ENCODE measurements around the gene ZNF407. TPM values are rescaled to one million over a fixed set of nuclear protein-coding genes. Genes with fewer than 3 reads are reported as not detected.

The ZNF407 gene
- total and polyA plus RNA-seq, 2 donors, result 5.1 to 9.7 TPM

GRCh38 chr18:75031717-75032317 lies 434.1 kb downstream of the ZNF407 start:
- DNase-seq (ENCODE audit: low read depth in 6 of 9, low spot score in 9 of 9), result no peak
- 97% methylated on average over 11 of the region's 11 CpGs for WGBS
- H3K27me3 ChIP-seq (ENCODE audit: control insufficient read depth in 2 of 2, insufficient read depth in 1 of 2, low read length in 1 of 2), result no peaks in the 10 kb centered on the region
- H3K4me3 ChIP-seq (ENCODE audit: low read length in 2 of 2), result no peak overlapping the region
- H3K36me3 ChIP-seq (ENCODE audit: control insufficient read depth in 2 of 2, insufficient read depth in 2 of 2, low read length in 1 of 2), result no peaks in the 10 kb centered on the region
- peaks cover 0 to 4% of the 10 kb centered on the region in 2 donors for H3K9me3 ChIP-seq (ENCODE audit: control insufficient read depth in 2 of 2, insufficient read depth in 1 of 2, low read length in 1 of 2)
- H3K27ac ChIP-seq (ENCODE audit: low read depth in 1 of 2, low read length in 1 of 2), result no peak overlapping the region
- H3K4me1 ChIP-seq (ENCODE audit: control insufficient read depth in 2 of 2, insufficient read depth in 2 of 2, low read length in 2 of 2), result peaks cover 7 to 13% of the 10 kb centered on the region in 2 donors

DNA sequence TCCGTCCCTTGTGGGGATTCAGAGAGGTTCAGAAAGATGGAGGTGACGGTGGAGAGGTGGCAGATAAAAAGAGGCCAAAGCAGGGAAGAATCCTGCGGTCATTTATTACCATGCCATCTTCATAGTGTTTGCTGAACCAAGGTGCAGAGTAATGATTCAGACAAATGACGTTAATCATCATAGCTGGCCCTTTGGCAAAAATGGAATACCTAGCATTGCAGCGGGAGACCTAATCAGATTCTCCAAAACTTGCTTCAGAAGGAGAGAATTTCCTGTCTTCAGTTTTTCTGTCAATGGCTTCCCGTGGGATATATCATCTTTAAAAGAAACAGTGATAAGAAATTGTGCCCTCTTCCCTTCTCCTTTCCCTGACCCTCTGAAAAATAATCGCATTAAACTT lies 435.8 kb downstream of the ZNF407 start:
- H3K9me3 ChIP-seq (ENCODE audit: control insufficient read depth in 2 of 2, insufficient read depth in 1 of 2, low read length in 1 of 2), result peaks cover 0 to 4% of the 10 kb centered on the region in 2 donors
- DNase-seq (ENCODE audit: low read depth in 6 of 9, low spot score in 9 of 9), result no peak
- 98% methylated on average over 7 of the region's 7 CpGs for WGBS
- no peaks in the 10 kb centered on the region for H3K27me3 ChIP-seq (ENCODE audit: control insufficient read depth in 2 of 2, insufficient read depth in 1 of 2, low read length in 1 of 2)
- H3K4me3 ChIP-seq (ENCODE audit: low read length in 2 of 2), result no peak overlapping the region
- H3K36me3 ChIP-seq (ENCODE audit: control insufficient read depth in 2 of 2, insufficient read depth in 2 of 2, low read length in 1 of 2), result no peaks in the 10 kb centered on the region
- no peak overlapping the region for H3K27ac ChIP-seq (ENCODE audit: low read depth in 1 of 2, low read length in 1 of 2)
- H3K4me1 ChIP-seq (ENCODE audit: control insufficient read depth in 2 of 2, insufficient read depth in 2 of 2, low read length in 2 of 2), result peaks cover 7 to 13% of the 10 kb centered on the region in 2 donors

DNA sequence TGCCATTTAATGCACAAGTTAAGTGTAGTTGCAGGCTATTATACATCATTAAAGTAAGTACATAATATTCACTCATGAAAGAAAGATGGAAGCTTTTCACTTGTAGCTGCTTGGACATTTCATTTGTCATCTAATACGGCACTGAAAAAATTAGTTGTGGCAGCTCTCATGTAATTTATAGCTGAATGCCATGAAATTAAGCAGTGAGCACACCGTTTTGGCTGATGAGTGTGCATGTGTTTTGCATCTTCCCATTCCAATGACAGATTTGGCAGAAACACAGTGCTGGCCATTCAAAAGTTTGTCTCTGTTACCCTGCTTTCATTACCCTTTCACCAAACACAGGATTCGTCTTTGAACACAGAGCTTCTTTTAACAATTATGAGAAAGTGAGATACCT lies 437.3 kb downstream of the ZNF407 start:
- DNase-seq (ENCODE audit: low read depth in 6 of 9, low spot score in 9 of 9), result no peak
- Histone ChIP-seq H3K4me3 (ENCODE audit: low read length in 2 of 2) (no peak overlapping the region), H3K9me3 (ENCODE audit: control insufficient read depth in 2 of 2, insufficient read depth in 1 of 2, low read length in 1 of 2) (no peaks in the 10 kb centered on the region), H3K36me3 (ENCODE audit: control insufficient read depth in 2 of 2, insufficient read depth in 2 of 2, low read length in 1 of 2) (no peaks in the 10 kb centered on the region), H3K4me1 (ENCODE audit: control insufficient read depth in 2 of 2, insufficient read depth in 2 of 2, low read length in 2 of 2) (peaks cover 7% of the 10 kb centered on the region in 2 donors), H3K27ac (ENCODE audit: low read depth in 1 of 2, low read length in 1 of 2) (no peak overlapping the region), H3K27me3 (ENCODE audit: control insufficient read depth in 2 of 2, insufficient read depth in 1 of 2, low read length in 1 of 2) (no peaks in the 10 kb centered on the region)
- 96% methylated on average over 3 of the region's 3 CpGs for WGBS

DNA sequence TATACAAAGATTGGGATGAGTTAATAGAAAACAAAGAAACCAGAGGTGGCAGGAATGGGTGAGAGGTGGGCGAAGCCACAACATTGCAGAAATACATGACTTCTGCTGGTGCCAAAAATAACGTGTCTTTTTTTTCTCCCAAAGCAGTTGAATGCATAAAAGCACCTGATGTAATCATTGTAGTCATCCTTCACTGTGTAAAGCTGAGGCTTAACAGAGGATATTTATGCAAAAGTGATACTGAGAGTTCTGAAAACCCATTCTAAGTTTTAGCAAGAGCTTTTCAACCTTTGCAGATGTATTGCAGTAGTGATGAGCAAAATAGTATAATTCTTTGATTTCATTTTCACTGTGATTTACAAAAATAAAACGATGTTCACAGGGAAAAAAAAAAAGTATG lies 438.3 kb downstream of the ZNF407 start:
- 91% methylated on average over 3 of the region's 3 CpGs for WGBS
- no peak for DNase-seq (ENCODE audit: low read depth in 6 of 9, low spot score in 9 of 9)
- Histone ChIP-seq H3K4me1 (ENCODE audit: control insufficient read depth in 2 of 2, insufficient read depth in 2 of 2, low read length in 2 of 2) (peaks cover under 1 to 1% of the 10 kb centered on the region in 2 donors), H3K27ac (ENCODE audit: low read depth in 1 of 2, low read length in 1 of 2) (no peak overlapping the region), H3K9me3 (ENCODE audit: control insufficient read depth in 2 of 2, insufficient read depth in 1 of 2, low read length in 1 of 2) (no peaks in the 10 kb centered on the region), H3K36me3 (ENCODE audit: control insufficient read depth in 2 of 2, insufficient read depth in 2 of 2, low read length in 1 of 2) (no peaks in the 10 kb centered on the region), H3K27me3 (ENCODE audit: control insufficient read depth in 2 of 2, insufficient read depth in 1 of 2, low read length in 1 of 2) (no peaks in the 10 kb centered on the region), H3K4me3 (ENCODE audit: low read length in 2 of 2) (no peak overlapping the region)

DNA sequence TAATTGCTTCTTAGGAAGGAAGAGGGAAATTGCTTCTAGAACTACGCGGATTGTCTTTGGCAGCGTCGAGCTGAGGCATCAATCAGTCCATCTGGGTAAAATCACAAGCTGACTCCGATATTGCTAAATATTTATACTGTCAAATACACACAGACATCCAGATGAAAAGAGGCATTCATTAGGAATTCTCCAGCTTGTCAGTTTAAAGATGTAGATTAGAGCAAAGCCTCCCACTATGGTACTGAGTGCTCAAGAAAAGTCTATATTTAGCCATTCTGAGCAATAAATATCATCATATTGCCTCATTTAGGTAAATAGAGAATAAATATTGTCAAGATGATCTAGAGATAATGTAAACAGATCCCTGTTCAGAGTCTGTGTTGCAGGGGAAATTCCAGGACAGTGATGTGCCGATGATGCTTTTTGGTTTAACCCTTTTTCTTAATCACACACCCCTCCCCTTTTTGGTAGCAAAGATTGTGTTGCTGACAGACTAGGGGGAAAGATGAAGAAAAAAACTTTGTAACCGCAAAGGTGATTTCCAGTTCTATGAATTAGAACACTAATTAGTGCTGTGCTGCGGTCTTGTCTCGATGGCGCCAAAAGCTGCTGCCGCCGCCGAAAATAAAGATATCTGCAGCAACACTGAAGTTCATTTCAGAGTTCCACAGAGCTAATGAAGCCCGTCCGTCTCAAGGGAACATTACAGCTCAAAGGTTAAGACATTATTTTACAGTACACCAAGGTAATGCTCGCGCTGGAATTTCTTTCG lies 439.4 kb downstream of the ZNF407 start:
- H3K4me1 ChIP-seq (ENCODE audit: control insufficient read depth in 2 of 2, insufficient read depth in 2 of 2, low read length in 2 of 2), result no peaks in the 10 kb centered on the region
- no peak overlapping the region for H3K4me3 ChIP-seq (ENCODE audit: low read length in 2 of 2)
- 96% methylated on average over 18 of the region's 18 CpGs for WGBS
- no peak overlapping the region for H3K27ac ChIP-seq (ENCODE audit: low read depth in 1 of 2, low read length in 1 of 2)
- H3K9me3 ChIP-seq (ENCODE audit: control insufficient read depth in 2 of 2, insufficient read depth in 1 of 2, low read length in 1 of 2), result no peaks in the 10 kb centered on the region
- no peaks in the 10 kb centered on the region for H3K36me3 ChIP-seq (ENCODE audit: control insufficient read depth in 2 of 2, insufficient read depth in 2 of 2, low read length in 1 of 2)
- H3K27me3 ChIP-seq (ENCODE audit: control insufficient read depth in 2 of 2, insufficient read depth in 1 of 2, low read length in 1 of 2), result no peaks in the 10 kb centered on the region
- no peak for DNase-seq (ENCODE audit: low read depth in 6 of 9, low spot score in 9 of 9)

DNA sequence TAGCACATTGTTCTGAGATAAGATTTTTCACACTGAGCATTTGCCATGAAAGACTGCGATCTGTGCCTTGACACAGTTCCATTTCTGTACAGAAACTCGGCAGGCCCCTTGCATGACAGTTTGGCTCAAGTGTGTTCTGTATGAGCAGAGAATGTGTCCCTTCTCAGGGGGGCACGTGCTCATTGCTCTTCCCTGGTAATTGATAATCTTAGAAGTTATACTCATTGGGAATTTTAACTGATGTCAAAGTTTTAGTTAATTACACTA lies 440.0 kb downstream of the ZNF407 start:
- H3K4me3 ChIP-seq (ENCODE audit: low read length in 2 of 2), result no peak overlapping the region
- no peak for DNase-seq (ENCODE audit: low read depth in 6 of 9, low spot score in 9 of 9)
- no peaks in the 10 kb centered on the region for H3K9me3 ChIP-seq (ENCODE audit: control insufficient read depth in 2 of 2, insufficient read depth in 1 of 2, low read length in 1 of 2)
- no peaks in the 10 kb centered on the region for H3K36me3 ChIP-seq (ENCODE audit: control insufficient read depth in 2 of 2, insufficient read depth in 2 of 2, low read length in 1 of 2)
- no peaks in the 10 kb centered on the region for H3K4me1 ChIP-seq (ENCODE audit: control insufficient read depth in 2 of 2, insufficient read depth in 2 of 2, low read length in 2 of 2)
- WGBS, result 94% methylated on average over 3 of the region's 3 CpGs
- no peaks in the 10 kb centered on the region for H3K27me3 ChIP-seq (ENCODE audit: control insufficient read depth in 2 of 2, insufficient read depth in 1 of 2, low read length in 1 of 2)
- no peak overlapping the region for H3K27ac ChIP-seq (ENCODE audit: low read depth in 1 of 2, low read length in 1 of 2)

DNA sequence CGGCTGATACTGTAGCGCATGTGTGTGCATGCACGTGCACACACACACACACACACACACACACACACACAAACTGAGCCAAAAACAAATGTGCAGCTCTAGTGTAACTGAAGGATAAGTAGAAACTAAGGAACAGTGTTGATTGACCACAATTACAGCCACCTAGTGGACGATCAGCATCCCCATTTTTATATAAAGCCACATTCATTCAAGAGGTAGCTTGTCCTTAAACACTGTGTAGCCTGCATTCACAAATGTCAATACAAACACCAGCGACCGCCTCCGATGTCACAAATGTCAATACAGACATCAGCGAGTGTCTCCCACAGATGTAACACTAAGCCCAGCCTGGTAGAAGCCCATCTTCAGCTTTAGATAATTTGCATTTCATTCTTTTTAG lies 443.9 kb downstream of the ZNF407 start:
- H3K36me3 ChIP-seq (ENCODE audit: control insufficient read depth in 2 of 2, insufficient read depth in 2 of 2, low read length in 1 of 2), result no peaks in the 10 kb centered on the region
- 98% methylated on average over 8 of the region's 8 CpGs for WGBS
- no peak for DNase-seq (ENCODE audit: low read depth in 6 of 9, low spot score in 9 of 9)
- no peaks in the 10 kb centered on the region for H3K27me3 ChIP-seq (ENCODE audit: control insufficient read depth in 2 of 2, insufficient read depth in 1 of 2, low read length in 1 of 2)
- H3K9me3 ChIP-seq (ENCODE audit: control insufficient read depth in 2 of 2, insufficient read depth in 1 of 2, low read length in 1 of 2), result no peaks in the 10 kb centered on the region
- no peak overlapping the region for H3K27ac ChIP-seq (ENCODE audit: low read depth in 1 of 2, low read length in 1 of 2)
- no peak overlapping the region for H3K4me3 ChIP-seq (ENCODE audit: low read length in 2 of 2)
- H3K4me1 ChIP-seq (ENCODE audit: control insufficient read depth in 2 of 2, insufficient read depth in 2 of 2, low read length in 2 of 2), result no peaks in the 10 kb centered on the region

DNA sequence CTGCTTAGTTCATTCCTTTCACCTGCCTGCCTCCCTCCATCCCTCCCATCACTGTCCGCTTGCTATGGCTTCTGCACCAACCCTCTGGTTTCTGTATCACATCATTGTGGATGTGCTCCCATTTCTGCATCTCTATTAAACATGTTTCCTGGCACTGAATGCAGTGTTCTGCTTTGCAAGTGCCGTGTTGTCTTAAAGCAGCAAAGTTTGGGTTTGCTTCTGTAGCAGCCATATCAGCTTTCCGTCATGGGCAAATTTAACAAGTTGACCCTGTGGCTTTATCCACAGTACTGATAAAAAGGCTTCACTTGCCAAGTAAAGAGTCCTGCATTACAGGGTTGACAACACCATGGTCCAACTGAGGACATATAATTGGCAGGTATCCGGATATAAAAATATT lies 445.8 kb downstream of the ZNF407 start:
- H3K27me3 ChIP-seq (ENCODE audit: control insufficient read depth in 2 of 2, insufficient read depth in 1 of 2, low read length in 1 of 2), result no peaks in the 10 kb centered on the region
- DNase-seq (ENCODE audit: low read depth in 6 of 9, low spot score in 9 of 9), result no peak
- no peaks in the 10 kb centered on the region for H3K9me3 ChIP-seq (ENCODE audit: control insufficient read depth in 2 of 2, insufficient read depth in 1 of 2, low read length in 1 of 2)
- peaks cover 0 to 3% of the 10 kb centered on the region in 2 donors for H3K36me3 ChIP-seq (ENCODE audit: control insufficient read depth in 2 of 2, insufficient read depth in 2 of 2, low read length in 1 of 2)
- H3K27ac ChIP-seq (ENCODE audit: low read depth in 1 of 2, low read length in 1 of 2), result no peak overlapping the region
- H3K4me3 ChIP-seq (ENCODE audit: low read length in 2 of 2), result no peak overlapping the region
- H3K4me1 ChIP-seq (ENCODE audit: control insufficient read depth in 2 of 2, insufficient read depth in 2 of 2, low read length in 2 of 2), result no peaks in the 10 kb centered on the region
- 97% methylated on average over 4 of the region's 4 CpGs for WGBS

DNA sequence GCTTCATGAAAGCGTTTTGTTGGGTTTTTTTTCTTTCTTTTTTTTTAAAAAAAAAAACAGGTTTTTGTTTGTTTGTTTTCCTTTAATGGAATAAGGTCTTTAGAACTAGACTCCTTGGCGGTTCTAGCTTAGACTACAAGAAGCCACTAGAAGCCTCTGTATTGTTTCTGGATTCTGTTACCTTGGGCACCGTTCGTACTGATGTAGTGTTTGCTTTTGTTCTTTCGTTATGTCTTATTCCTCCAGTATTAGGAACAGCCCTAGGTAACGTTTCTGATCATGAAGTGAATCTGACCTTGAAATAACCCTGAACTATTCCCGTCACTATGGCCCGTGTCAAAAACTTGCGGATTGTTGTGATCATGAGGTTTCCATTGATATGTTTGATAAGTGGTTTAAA lies 446.6 kb downstream of the ZNF407 start:
- Histone ChIP-seq H3K9me3 (ENCODE audit: control insufficient read depth in 2 of 2, insufficient read depth in 1 of 2, low read length in 1 of 2) (no peaks in the 10 kb centered on the region), H3K4me1 (ENCODE audit: control insufficient read depth in 2 of 2, insufficient read depth in 2 of 2, low read length in 2 of 2) (no peaks in the 10 kb centered on the region), H3K27me3 (ENCODE audit: control insufficient read depth in 2 of 2, insufficient read depth in 1 of 2, low read length in 1 of 2) (no peaks in the 10 kb centered on the region), H3K27ac (ENCODE audit: low read depth in 1 of 2, low read length in 1 of 2) (no peak overlapping the region), H3K4me3 (ENCODE audit: low read length in 2 of 2) (no peak overlapping the region), H3K36me3 (ENCODE audit: control insufficient read depth in 2 of 2, insufficient read depth in 2 of 2, low read length in 1 of 2) (peaks cover 0 to 3% of the 10 kb centered on the region in 2 donors)
- 97% methylated on average over 9 of the region's 9 CpGs for WGBS
- DNase-seq (ENCODE audit: low read depth in 6 of 9, low spot score in 9 of 9), result no peak

All from thymus (tissue), 11 donors.